Measurements from ENCODE around the gene CPOX.

- no peak for TF ChIP-seq CTCF (IDR thresholded peaks at IDR 0.05; ENCODE audit: control extremely low read depth in 1 of 3, insufficient read depth in 1 of 3, low read depth in 1 of 3, low read length in 3 of 3)
- no peak for TF ChIP-seq EP300 (IDR thresholded peaks at IDR 0.05; ENCODE audit: borderline replicate concordance in 1 of 2, low read depth in 2 of 2, low read length in 2 of 2)
- no peak for TF ChIP-seq EZH2 (IDR thresholded peaks at IDR 0.05; ENCODE audit: low read depth, low read length, severe bottlenecking)
- no peak for TF ChIP-seq POLR2A (IDR thresholded peaks at IDR 0.05; ENCODE audit: control extremely low read depth in 1 of 2, low read depth in 2 of 2, low read length in 2 of 2)
- TF ChIP-seq SAP30 (IDR thresholded peaks at IDR 0.05; ENCODE audit: insufficient read depth, insufficient replicate concordance, low read length): no peak
- TF ChIP-seq NRF1 (IDR thresholded peaks at IDR 0.05; ENCODE audit: low read depth, low read length): no peak
- no peak for TF ChIP-seq RFX5 (IDR thresholded peaks at IDR 0.05; ENCODE audit: borderline replicate concordance, low read depth, low read length)
- no peak for TF ChIP-seq HDAC2 (IDR thresholded peaks at IDR 0.05; ENCODE audit: borderline replicate concordance in 1 of 2, low read depth in 2 of 2, low read length in 2 of 2)
- TF ChIP-seq TCF12 (IDR thresholded peaks at IDR 0.05; ENCODE audit: low read depth, low read length): no peak
- no peak for TF ChIP-seq JUN (IDR thresholded peaks at IDR 0.05; ENCODE audit: low read depth, low read length)
- TF ChIP-seq TAF1 (IDR thresholded peaks at IDR 0.05; ENCODE audit: low read depth, low read length): no peak
- no peak for TF ChIP-seq ATF2 (IDR thresholded peaks at IDR 0.05; ENCODE audit: low read length)
- TF ChIP-seq POLR2AphosphoS5 (IDR thresholded peaks at IDR 0.05; ENCODE audit: low read depth, low read length): no peak
- TF ChIP-seq, protein P1, sequence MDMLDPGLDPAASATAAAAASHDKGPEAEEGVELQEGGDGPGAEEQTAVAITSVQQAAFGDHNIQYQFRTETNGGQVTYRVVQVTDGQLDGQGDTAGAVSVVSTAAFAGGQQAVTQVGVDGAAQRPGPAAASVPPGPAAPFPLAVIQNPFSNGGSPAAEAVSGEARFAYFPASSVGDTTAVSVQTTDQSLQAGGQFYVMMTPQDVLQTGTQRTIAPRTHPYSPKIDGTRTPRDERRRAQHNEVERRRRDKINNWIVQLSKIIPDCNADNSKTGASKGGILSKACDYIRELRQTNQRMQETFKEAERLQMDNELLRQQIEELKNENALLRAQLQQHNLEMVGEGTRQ (IDR thresholded peaks at IDR 0.05; ENCODE audit: low read length): no peak
Measured at GRCh38 chr3:98554580-98554979, 38.8 kb downstream of the CPOX start.
